Common myeloid progenitor, CD34-positive (primary cell): ENCODE data around the gene GTF2IRD1.

Experiments used
- CTCF ChIA-PET: fragments of 350-600 bp; sonication (Branson Sonifier 250); formaldehyde crosslinking; loops from one replicate; lab custom pipeline; 2021; ENCODE audit warnings: antibody characterized with exemption; lab: Charles Lee
- POLR2A ChIA-PET: fragments of 350-600 bp; sonication (Branson Sonifier 250); formaldehyde crosslinking; loops from one replicate; lab custom pipeline; 2021; ENCODE audit warnings: antibody characterized with exemption; lab: Charles Lee
- DNase-seq, 3 donors: peaks; one replicate each; pipeline versions ENCODE4 v3.0.0 to v3.0.0-alpha.2; 2013
- H3K27ac ChIP-seq, 2 experiments: 1 replicate in 1 of 2; 2 replicates in 1 of 2; pipeline ENCODE4 v1.7.0; 2013; ENCODE audit warnings: inconsistent platforms in 2 of 2, low read length in 2 of 2, mild to moderate bottlenecking in 2 of 2, low read depth in 1 of 2, moderate library complexity in 1 of 2; ENCODE audit not compliant: severe bottlenecking in 2 of 2, insufficient read depth in 1 of 2, poor library complexity in 1 of 2
- H3K27me3 ChIP-seq, 5 experiments: replicated peaks in 2 of 5; 1 replicate in 3 of 5; 2 replicates in 2 of 5; pipeline versions ENCODE4 v1.6.1 to v1.7.0; 2013; ENCODE audit warnings: low read length in 4 of 5, mild to moderate bottlenecking in 2 of 5, moderate library complexity in 2 of 5, inconsistent platforms in 1 of 5; ENCODE audit not compliant: insufficient read depth in 5 of 5, control insufficient read depth in 4 of 5
- H3K36me3 ChIP-seq, 4 experiments: 1 replicate in 2 of 4; 2 replicates in 2 of 4; pipeline versions ENCODE4 v1.6.1 to v1.7.0; 2013; ENCODE audit warnings: low read length in 3 of 4, control low read depth in 1 of 4, mild to moderate bottlenecking in 1 of 4; ENCODE audit not compliant: control insufficient read depth in 4 of 4, insufficient read depth in 4 of 4
- H3K4me1 ChIP-seq, 4 experiments: 1 replicate in 3 of 4; 2 replicates in 1 of 4; pipeline versions ENCODE4 v1.6.1 to v1.7.1; 2013; ENCODE audit warnings: low read length in 3 of 4, mild to moderate bottlenecking in 3 of 4, control low read depth in 1 of 4, inconsistent platforms in 1 of 4, moderate library complexity in 1 of 4; ENCODE audit not compliant: control insufficient read depth in 4 of 4, insufficient read depth in 4 of 4; ENCODE audit errors: control extremely low read depth in 1 of 4
- H3K4me3 ChIP-seq, 7 experiments: 1 replicate in 4 of 7; 2 replicates in 3 of 7; pipeline versions ENCODE4 v1.5.1 to v1.7.0; 2013; ENCODE audit warnings: mild to moderate bottlenecking in 7 of 7, low read length in 6 of 7, moderate library complexity in 6 of 7, inconsistent platforms in 2 of 7, low read depth in 2 of 7, control low read depth in 1 of 7; ENCODE audit not compliant: insufficient read depth in 4 of 7, control insufficient read depth in 1 of 7; ENCODE audit errors: extremely low read depth in 1 of 7
- H3K9me3 ChIP-seq, 5 experiments: 1 replicate in 4 of 5; 2 replicates in 1 of 5; pipeline versions ENCODE4 v1.6.1 to v1.7.1; 2013; ENCODE audit warnings: low read length in 4 of 5, mild to moderate bottlenecking in 2 of 5, inconsistent platforms in 1 of 5, low read depth in 1 of 5, moderate library complexity in 1 of 5; ENCODE audit not compliant: control insufficient read depth in 4 of 5, insufficient read depth in 2 of 5; ENCODE audit errors: control extremely low read depth in 1 of 5
- WGBS: methylation state at CpG from one replicate; pipeline ENCODE4 v1.1.5; 2013; ENCODE audit not compliant: insufficient coverage; 5-methylcytosine and 5-hydroxymethylcytosine counted together

GTF2IRD1 gene

GRCh38 chr7:74575811-74576210 is 122.1 kb downstream of the GTF2IRD1 start:
- DNase-seq = no peak
- 100% methylated on average over 5 of the region's 7 CpGs for WGBS
- POLR2A ChIA-PET = no interaction called here
- Histone ChIP-seq H3K4me3 (no peak overlapping the region), H3K4me1 (peaks cover 0 to 2% (median 0%) of the 10 kb centered on the region in 4 experiments), H3K27ac (no peak overlapping the region), H3K36me3 (no peaks in the 10 kb centered on the region), H3K9me3 (no peaks in the 10 kb centered on the region), H3K27me3 (no peaks in the 10 kb centered on the region)
- CTCF ChIA-PET = interaction anchor here (1.3 kb wide), 1 partner anchor 9 kb away, joined by 5 read pairs; no protein-coding TSS in a partner anchor

- H3K36me3 ChIP-seq = no peaks in the 10 kb centered on the region
- 93% methylated on average over 17 of the region's 22 CpGs for WGBS
- H3K4me3 ChIP-seq = no peak overlapping the region
- POLR2A ChIA-PET = interaction anchor here (1.2 kb wide), 1 partner anchor 17 kb away, joined by 3 read pairs; no protein-coding TSS in a partner anchor
- peak in 1 of 3 donors; percentile 21 for DNase-seq
- no peaks in the 10 kb centered on the region for H3K4me1 ChIP-seq
- no peaks in the 10 kb centered on the region for H3K27me3 ChIP-seq
- no peak overlapping the region for H3K27ac ChIP-seq
- CTCF ChIA-PET = interaction anchor here (0.8 to 4.6 kb wide), 3 partner anchors 8 to 50 kb away, joined by 3 to 30 read pairs (median 3); no protein-coding TSS in a partner anchor
- H3K9me3 ChIP-seq = no peaks in the 10 kb centered on the region
Measured at GRCh38 chr7:74579800-74580685, 126.3 kb downstream of the GTF2IRD1 start.

GRCh38 chr7:74581916-74582440 is 128.3 kb downstream of the GTF2IRD1 start:
- peaks cover 0 to 1% (median under 1%) of the 10 kb centered on the region in 4 experiments for H3K4me1 ChIP-seq
- POLR2A ChIA-PET = no interaction called here
- WGBS = 95% methylated on average over 10 of the region's 12 CpGs
- H3K36me3 ChIP-seq = no peaks in the 10 kb centered on the region
- no peaks in the 10 kb centered on the region for H3K27me3 ChIP-seq
- no peak overlapping the region for H3K4me3 ChIP-seq
- no peak for DNase-seq
- no peak overlapping the region for H3K27ac ChIP-seq
- H3K9me3 ChIP-seq = no peaks in the 10 kb centered on the region
- CTCF ChIA-PET = interaction anchor here (1.6 kb wide), 1 partner anchor 16 kb away, joined by 5 read pairs; no protein-coding TSS in a partner anchor

- Histone ChIP-seq H3K27ac (no peak overlapping the region), H3K27me3 (no peaks in the 10 kb centered on the region), H3K4me3 (no peak overlapping the region), H3K4me1 (peaks cover 0 to 7% (median 5%) of the 10 kb centered on the region in 4 experiments), H3K9me3 (no peaks in the 10 kb centered on the region), H3K36me3 (no peaks in the 10 kb centered on the region)
- CTCF ChIA-PET = interaction anchor here (0.6 to 1.6 kb wide), 5 partner anchors 16 to 58 kb away, joined by 3 to 7 read pairs (median 3); no protein-coding TSS in a partner anchor
- WGBS = no CpG with 5 or more reads among the region's 2 CpGs
- DNase-seq = no peak
- POLR2A ChIA-PET = no interaction called here
Measured at GRCh38 chr7:74582447-74583039, 128.8 kb downstream of the GTF2IRD1 start.

GRCh38 chr7:74583630-74584029 is 129.9 kb downstream of the GTF2IRD1 start:
- POLR2A ChIA-PET = no interaction called here
- CTCF ChIA-PET = interaction anchor here (1.6 kb wide), 2 partner anchors 11 to 21 kb away, joined by 3 to 7 read pairs; no protein-coding TSS in a partner anchor
- Histone ChIP-seq H3K4me3 (no peak overlapping the region), H3K4me1 (peaks cover 0 to 10% (median 8%) of the 10 kb centered on the region in 4 experiments), H3K36me3 (no peaks in the 10 kb centered on the region), H3K27me3 (no peaks in the 10 kb centered on the region), H3K27ac (no peak overlapping the region), H3K9me3 (no peaks in the 10 kb centered on the region)
- 95% methylated on average over 8 of the region's 8 CpGs for WGBS
- DNase-seq = no peak

- H3K9me3 ChIP-seq = no peaks in the 10 kb centered on the region
- POLR2A ChIA-PET = no interaction called here
- no peaks in the 10 kb centered on the region for H3K36me3 ChIP-seq
- no peak overlapping the region for H3K4me3 ChIP-seq
- no peak overlapping the region for H3K27ac ChIP-seq
- H3K4me1 ChIP-seq = peaks cover 0 to 10% (median 8%) of the 10 kb centered on the region in 4 experiments
- H3K27me3 ChIP-seq = no peaks in the 10 kb centered on the region
- WGBS = 98% methylated on average over 13 of the region's 17 CpGs
- peak in 1 of 3 donors; percentile 33 for DNase-seq
- CTCF ChIA-PET = interaction anchor here (1.6 kb wide), 2 partner anchors 12 to 20 kb away, joined by 3 to 7 read pairs; no protein-coding TSS in a partner anchor
Measured at GRCh38 chr7:74584160-74584954, 130.7 kb downstream of the GTF2IRD1 start.
